GM18868 (cell line): ENCODE measurements around the gene DDC.

ENCODE experiments used
- ATAC-seq: cut with Tn5 transposase; IDR thresholded peaks from one replicate; pipeline ENCODE4 v1.9.1; 2021; ENCODE audit warnings: mild to moderate bottlenecking, moderate library complexity; ENCODE audit not compliant: unreplicated experiment

Gene DDC

GRCh38 chr7:50491943-50492342 is 73.3 kb downstream of the DDC start:
- ATAC-seq: no peak

GRCh38 chr7:50491209-50491608 is 74.0 kb downstream of the DDC start:
- no peak for ATAC-seq

GRCh38 chr7:50488379-50488778 is 76.8 kb downstream of the DDC start:
- ATAC-seq: no peak

- no peak for ATAC-seq
These were observed 78.7 kb downstream of the DDC start for GRCh38 chr7:50486512-50486911.

GRCh38 chr7:50481867-50482266 is 83.3 kb downstream of the DDC start:
- no peak for ATAC-seq

GRCh38 chr7:50480797-50481196 is 84.4 kb downstream of the DDC start:
- no peak for ATAC-seq

GRCh38 chr7:50479743-50480517 is 85.3 kb downstream of the DDC start:
- no peak for ATAC-seq

GRCh38 chr7:50477640-50478039 is 87.6 kb downstream of the DDC start:
- ATAC-seq: no peak

GRCh38 chr7:50476953-50477625 is 88.1 kb downstream of the DDC start:
- ATAC-seq: no peak

- peak; percentile 53 for ATAC-seq
These were observed 89.9 kb downstream of the DDC start for GRCh38 chr7:50475340-50475739.

GRCh38 chr7:50474382-50475160 is 90.6 kb downstream of the DDC start:
- ATAC-seq: no peak

- no peak for ATAC-seq
These were observed 91.7 kb downstream of the DDC start for GRCh38 chr7:50473531-50473930.

GRCh38 chr7:50472427-50472826 is 92.8 kb downstream of the DDC start:
- no peak for ATAC-seq

GRCh38 chr7:50471970-50472369 is 93.2 kb downstream of the DDC start:
- ATAC-seq: no peak

- ATAC-seq: no peak
These were observed 94.7 kb downstream of the DDC start for GRCh38 chr7:50470250-50471163.

- no peak for ATAC-seq
These were observed 96.0 kb downstream of the DDC start for GRCh38 chr7:50469181-50469580.

GRCh38 chr7:50467817-50468610 is 97.2 kb downstream of the DDC start:
- ATAC-seq: peak; percentile 92

- no peak for ATAC-seq
These were observed 98.2 kb downstream of the DDC start for GRCh38 chr7:50466815-50467585.

GRCh38 chr7:50463035-50463434 is 102.2 kb downstream of the DDC start:
- ATAC-seq: no peak
